ENCODE measurements around the gene IGFL3. TPM values are rescaled to one million over a fixed set of nuclear protein-coding genes. Genes with fewer than 3 reads are reported as not detected.

Gene IGFL3
- total RNA-seq, 1 experiment from 2014 or later, result not detected

GRCh38 chr19:46141421-46141820 lies 16.9 kb upstream of the IGFL3 start:
- Mint-ChIP-seq H3K27me3 (ENCODE audit: low read depth) (peaks cover 2% of the 10 kb centered on the region; the same call in 1 of the 2 replicates), H3K4me3 (no peak overlapping the region), H3K36me3 (ENCODE audit: insufficient read depth in 1 of 3, low read depth in 3 of 3) (peaks cover 0 to 4% (median 0%) of the 10 kb centered on the region in 3 experiments; a peak in 4 of 7 replicates), H3K27ac (no peak overlapping the region), H3K4me1 (peaks cover 7% of the 10 kb centered on the region in 2 experiments; a peak in 3 of 4 replicates), H3K9me3 (no peaks in the 10 kb centered on the region; a peak in 1 of 5 replicates)
- Histone ChIP-seq H3K4ac (ENCODE audit: low read depth, low read length) (no peak overlapping the region), H4K8ac (replicated peaks; ENCODE audit: insufficient read length, low read depth, low read length) (no peak overlapping the region), H3T11ph (ENCODE audit: low read length) (no peak overlapping the region), H3K18ac (ENCODE audit: insufficient read length, low read depth, low read length) (no peak overlapping the region), H2AFZ (ENCODE audit: low read length) (no peak overlapping the region), H4K5ac (ENCODE audit: insufficient read length, low read depth, low read length) (no peak overlapping the region), H3K79me1 (ENCODE audit: insufficient read depth, low read depth, low read length, poor library complexity, severe bottlenecking) (no peaks in the 10 kb centered on the region), H2BK5ac (ENCODE audit: insufficient read length, low read length) (no peak overlapping the region), H3K27me3 (ENCODE audit: insufficient read depth, low read length) (no peaks in the 10 kb centered on the region), H3K9ac (ENCODE audit: extremely low read depth, insufficient read length, low read length) (no peak overlapping the region), H3K9me3 (ENCODE audit: control insufficient read depth, low read depth, low read length) (no peaks in the 10 kb centered on the region), H4K20me1 (ENCODE audit: control insufficient read depth, insufficient read depth, insufficient read length) (no peaks in the 10 kb centered on the region), H3K23me2 (ENCODE audit: insufficient read length, low read depth, low read length, poor library complexity, severe bottlenecking) (no peaks in the 10 kb centered on the region), H3K23ac (ENCODE audit: insufficient read length, low read depth, low read length) (no peak overlapping the region), H3K4me2 (ENCODE audit: insufficient read depth, insufficient read length, low read length) (no peak overlapping the region), H2BK20ac (ENCODE audit: low read depth, low read length, poor library complexity, severe bottlenecking) (no peak overlapping the region), H2AK5ac (ENCODE audit: insufficient read length, low read length) (no peak overlapping the region), H4K91ac (ENCODE audit: insufficient read length, low read depth, low read length) (no peak overlapping the region), H3K79me2 (ENCODE audit: insufficient read depth, low read length) (no peaks in the 10 kb centered on the region), H3K14ac (ENCODE audit: insufficient read depth, low read length) (no peak overlapping the region), H2BK120ac (ENCODE audit: low read depth, low read length, poor library complexity, severe bottlenecking) (no peak overlapping the region), H2BK12ac (ENCODE audit: insufficient read length, low read depth, low read length) (no peak overlapping the region), H3K27ac (ENCODE audit: insufficient read length, low read depth, low read length) (no peak overlapping the region), H2BK15ac (ENCODE audit: low read depth, low read length) (no peak overlapping the region), H3K4me1 (ENCODE audit: insufficient read depth, low read length) (no peaks in the 10 kb centered on the region), H3K56ac (ENCODE audit: insufficient read length, low read depth, low read length) (no peak overlapping the region)
- no peak for TF ChIP-seq CTCF (conservative IDR thresholded peaks at IDR 0.05)
- DNase-seq, result no peak
- no CpG with 5 or more reads among the region's 1 CpG for WGBS (ENCODE audit: extremely low coverage, insufficient read length, low lambda C conversion rate)

All from H9 (cell line).